HG02759 (cell line): ENCODE measurements around the gene IL4R.

Source experiments
- ATAC-seq: cut with Tn5 transposase; IDR thresholded peaks from one replicate; pipeline ENCODE4 v1.9.1; 2021; ENCODE audit warnings: mild to moderate bottlenecking, moderate library complexity; ENCODE audit not compliant: unreplicated experiment

The IL4R gene

DNA sequence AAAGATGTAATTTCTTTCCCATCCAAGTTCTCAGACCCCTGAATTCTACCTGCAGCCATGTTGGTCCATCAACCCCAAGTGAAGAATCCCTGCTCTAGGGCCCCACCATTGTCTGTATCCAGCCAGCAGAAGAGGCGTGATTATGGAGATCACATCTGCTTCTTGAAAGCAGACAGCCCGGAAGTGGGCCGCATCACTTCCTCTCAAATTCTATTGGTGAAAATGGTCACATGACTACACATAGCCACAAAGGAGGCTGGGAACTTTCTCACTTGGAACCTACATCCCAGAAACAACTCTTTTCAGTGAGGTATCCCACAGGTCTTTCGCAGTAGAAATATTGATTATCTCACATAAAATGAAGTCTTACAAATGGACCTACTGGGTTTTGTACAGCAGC, 40.1 kb downstream of the IL4R start:
- no peak for ATAC-seq

DNA sequence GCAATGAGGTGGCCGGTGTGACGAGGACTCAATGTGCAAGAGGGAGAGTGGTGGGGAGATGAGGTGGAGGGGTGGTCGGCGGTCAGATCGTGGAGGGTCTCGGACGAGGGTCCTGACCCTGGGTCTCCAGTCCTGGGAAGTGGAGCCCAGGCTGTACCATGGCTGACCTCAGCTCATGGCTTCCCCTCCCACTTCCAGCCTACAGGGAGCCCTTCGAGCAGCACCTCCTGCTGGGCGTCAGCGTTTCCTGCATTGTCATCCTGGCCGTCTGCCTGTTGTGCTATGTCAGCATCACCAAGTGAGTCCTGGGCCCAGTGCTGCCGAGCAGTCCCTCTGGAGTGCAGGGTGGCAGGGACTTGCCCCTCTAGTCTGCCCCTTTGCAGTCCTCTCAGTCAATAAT, 41.8 kb downstream of the IL4R start:
- no peak for ATAC-seq

DNA sequence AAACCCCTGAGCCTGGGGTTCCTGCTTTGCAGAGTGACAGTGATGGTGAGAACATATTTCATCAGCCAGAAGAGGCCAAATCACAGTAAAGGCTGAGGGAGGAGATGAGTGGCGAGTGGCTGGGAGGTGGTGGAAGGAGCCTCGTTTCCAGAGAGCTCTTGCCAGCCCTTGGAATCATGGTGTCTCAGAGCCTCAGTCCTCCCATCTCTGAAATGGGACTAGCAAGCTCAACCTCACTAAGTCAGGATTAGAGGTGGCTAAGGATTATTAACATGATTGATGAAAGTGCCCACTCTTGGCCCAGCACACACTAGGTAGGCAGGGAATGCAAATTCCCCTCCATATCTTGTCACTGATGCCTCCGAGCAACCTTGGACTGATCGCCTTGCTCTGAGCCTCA, 43.0 kb downstream of the IL4R start:
- no peak for ATAC-seq

DNA sequence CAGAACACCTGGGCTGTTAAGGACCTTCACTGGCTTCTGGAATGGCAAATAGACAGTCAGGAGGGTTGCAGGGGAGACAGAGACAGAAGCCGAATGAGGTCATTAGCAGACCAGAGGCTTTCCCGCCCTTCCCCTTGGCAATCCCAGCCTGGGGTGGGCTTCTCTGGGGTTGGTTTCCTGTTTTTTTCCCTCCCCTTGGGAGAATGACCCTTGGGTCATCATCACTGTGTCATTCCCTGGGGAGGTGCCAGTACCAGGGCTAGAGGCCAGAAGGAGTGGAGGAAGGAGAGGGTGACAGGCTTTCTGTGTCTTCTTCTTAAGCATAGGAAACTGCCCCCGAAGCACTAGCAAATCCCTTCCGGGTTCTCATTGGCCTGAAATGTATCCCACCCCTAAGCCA, 45.3 kb downstream of the IL4R start:
- no peak for ATAC-seq

DNA sequence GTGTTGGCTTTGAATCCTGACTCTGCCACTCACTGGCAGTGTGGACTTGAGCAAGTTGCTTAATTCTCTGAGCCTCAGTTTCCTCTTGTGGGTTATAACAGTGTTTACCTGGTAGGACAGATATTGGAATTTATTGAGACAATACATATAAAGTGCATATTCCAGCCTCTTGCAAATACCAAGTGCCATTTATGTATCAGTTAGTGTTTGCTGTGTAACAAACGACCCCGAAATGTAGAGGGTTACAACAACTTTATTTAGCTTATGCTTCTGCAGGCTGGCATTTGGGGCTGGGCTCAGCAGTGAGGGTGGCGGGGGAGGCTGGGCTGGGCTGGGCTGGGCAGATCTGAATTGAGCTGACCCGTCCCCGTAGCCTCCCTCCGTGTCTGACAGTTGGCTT, 45.8 kb downstream of the IL4R start:
- ATAC-seq: no peak

DNA sequence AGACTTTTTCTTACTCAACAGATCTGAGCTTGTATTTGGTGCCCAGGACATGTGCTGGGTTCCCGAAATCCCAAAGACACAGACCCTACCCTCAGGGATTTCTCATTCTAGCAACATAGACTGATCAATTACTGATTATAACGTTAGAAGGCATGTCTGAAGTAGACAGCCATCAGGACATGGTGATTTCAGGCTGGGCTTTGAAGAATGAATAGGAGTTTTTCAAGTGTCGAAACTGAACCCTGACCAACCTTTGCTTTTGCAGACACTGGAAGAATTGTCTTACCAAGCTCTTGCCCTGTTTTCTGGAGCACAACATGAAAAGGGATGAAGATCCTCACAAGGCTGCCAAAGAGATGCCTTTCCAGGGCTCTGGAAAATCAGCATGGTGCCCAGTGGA, 48.2 kb downstream of the IL4R start:
- ATAC-seq: no peak

DNA sequence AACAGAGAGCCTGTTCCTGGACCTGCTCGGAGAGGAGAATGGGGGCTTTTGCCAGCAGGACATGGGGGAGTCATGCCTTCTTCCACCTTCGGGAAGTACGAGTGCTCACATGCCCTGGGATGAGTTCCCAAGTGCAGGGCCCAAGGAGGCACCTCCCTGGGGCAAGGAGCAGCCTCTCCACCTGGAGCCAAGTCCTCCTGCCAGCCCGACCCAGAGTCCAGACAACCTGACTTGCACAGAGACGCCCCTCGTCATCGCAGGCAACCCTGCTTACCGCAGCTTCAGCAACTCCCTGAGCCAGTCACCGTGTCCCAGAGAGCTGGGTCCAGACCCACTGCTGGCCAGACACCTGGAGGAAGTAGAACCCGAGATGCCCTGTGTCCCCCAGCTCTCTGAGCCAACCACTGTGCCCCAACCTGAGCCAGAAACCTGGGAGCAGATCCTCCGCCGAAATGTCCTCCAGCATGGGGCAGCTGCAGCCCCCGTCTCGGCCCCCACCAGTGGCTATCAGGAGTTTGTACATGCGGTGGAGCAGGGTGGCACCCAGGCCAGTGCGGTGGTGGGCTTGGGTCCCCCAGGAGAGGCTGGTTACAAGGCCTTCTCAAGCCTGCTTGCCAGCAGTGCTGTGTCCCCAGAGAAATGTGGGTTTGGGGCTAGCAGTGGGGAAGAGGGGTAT, 48.9 kb downstream of the IL4R start:
- no peak for ATAC-seq

DNA sequence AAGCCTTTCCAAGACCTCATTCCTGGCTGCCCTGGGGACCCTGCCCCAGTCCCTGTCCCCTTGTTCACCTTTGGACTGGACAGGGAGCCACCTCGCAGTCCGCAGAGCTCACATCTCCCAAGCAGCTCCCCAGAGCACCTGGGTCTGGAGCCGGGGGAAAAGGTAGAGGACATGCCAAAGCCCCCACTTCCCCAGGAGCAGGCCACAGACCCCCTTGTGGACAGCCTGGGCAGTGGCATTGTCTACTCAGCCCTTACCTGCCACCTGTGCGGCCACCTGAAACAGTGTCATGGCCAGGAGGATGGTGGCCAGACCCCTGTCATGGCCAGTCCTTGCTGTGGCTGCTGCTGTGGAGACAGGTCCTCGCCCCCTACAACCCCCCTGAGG, 49.5 kb downstream of the IL4R start:
- no peak for ATAC-seq

DNA sequence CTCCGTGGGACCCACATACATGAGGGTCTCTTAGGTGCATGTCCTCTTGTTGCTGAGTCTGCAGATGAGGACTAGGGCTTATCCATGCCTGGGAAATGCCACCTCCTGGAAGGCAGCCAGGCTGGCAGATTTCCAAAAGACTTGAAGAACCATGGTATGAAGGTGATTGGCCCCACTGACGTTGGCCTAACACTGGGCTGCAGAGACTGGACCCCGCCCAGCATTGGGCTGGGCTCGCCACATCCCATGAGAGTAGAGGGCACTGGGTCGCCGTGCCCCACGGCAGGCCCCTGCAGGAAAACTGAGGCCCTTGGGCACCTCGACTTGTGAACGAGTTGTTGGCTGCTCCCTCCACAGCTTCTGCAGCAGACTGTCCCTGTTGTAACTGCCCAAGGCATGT, 50.0 kb downstream of the IL4R start:
- ATAC-seq: no peak

DNA sequence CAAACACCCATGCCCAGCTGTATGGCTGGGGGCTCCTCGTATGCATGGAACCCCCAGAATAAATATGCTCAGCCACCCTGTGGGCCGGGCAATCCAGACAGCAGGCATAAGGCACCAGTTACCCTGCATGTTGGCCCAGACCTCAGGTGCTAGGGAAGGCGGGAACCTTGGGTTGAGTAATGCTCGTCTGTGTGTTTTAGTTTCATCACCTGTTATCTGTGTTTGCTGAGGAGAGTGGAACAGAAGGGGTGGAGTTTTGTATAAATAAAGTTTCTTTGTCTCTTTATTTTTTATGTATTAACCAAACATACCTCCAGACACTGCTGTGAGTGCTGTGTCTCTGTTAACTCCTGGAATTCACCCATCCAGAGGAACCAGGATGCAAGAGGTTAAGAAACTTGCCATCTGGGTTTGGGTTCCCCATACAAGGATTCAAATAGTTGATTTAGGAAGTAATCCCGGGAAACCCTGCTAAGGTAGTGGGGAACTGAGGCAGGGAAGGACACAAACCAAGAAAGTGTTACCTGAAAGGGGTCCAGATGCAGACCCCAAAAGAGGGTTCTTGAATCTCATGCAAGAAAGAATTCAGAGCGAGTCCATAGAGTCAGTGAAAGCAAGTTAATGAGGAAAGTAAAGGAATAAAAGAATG, 50.8 kb downstream of the IL4R start:
- ATAC-seq: no peak

DNA sequence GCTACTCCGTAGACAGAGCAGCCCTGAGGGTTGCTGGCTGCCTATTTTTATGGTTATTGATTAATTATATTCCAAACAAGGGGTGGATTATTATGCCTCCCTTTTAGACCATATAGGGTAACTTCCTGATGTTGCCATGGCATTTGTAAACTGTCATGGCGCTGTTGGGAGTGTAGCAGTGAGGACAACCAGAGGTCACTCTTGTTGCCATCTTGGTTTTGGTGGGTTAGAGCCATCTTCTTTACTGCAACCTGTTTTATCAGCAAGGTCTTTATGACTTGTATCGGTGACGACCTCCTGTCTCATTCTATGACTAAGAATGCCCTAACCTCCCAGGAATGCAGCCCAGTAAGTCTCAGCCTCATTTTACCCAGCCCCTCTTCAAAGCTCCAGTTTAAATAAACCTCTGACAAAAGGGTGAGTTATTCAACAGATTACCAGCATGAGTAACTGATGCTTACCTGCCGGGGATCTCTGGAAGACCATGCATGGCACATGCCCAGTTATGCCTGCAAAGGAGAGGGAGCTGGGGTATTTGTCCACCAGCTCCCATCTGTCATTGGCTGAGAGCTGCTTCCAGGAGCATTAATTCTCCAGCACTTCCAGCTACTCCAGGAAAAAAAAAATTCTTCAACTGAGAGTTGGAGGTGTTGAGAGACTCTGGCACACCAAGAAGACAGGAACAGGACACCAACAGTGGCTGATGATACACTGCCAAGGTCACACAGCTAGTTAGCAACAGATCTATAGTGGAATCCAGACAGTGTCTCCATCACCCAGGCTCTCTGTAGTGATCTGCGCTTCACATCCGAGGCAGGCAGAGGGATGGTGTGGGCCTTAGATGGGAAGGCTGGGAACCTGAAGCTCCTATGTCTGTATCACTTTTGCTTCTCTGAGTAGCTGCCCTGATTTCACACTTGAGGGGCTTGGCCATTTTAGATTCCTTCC, 51.6 kb downstream of the IL4R start:
- ATAC-seq: no peak

DNA sequence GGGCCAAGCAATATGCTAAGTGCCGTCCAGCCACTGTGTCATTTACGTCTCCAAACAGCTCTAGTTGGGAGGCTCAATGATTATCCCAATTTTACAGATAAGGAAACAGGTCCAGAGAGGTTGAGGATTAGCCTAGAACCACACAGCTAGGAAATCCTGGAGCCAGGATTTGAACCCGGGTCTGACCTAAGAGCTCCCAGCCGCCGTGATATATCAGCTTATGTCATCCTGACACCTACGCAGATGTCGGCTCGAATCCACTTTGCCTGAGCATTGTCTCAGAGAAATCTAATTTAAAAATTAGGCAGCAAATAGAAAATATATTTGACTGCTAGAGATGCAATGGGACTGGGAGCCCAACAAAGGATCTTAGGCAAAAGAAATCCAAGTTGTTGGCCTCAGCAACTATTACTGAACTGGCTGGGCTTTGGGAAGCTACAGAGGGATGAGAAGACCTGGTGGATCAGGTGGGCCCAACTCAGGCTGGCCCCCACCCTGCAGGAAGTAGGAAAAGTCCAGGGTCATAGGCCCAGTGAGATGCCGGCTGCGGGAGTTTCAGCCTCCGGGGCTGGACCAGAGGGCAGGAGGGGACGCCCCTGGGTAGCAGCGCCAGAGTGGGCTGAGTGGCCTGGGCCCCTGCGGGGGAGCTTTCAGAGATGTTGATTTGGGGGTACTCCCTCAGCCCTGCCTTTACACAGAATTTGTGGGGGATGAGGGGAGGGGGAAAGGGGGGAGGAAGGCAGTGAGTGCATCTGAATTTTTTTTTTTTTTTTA, 53.1 kb downstream of the IL4R start:
- ATAC-seq: peak; percentile 17

DNA sequence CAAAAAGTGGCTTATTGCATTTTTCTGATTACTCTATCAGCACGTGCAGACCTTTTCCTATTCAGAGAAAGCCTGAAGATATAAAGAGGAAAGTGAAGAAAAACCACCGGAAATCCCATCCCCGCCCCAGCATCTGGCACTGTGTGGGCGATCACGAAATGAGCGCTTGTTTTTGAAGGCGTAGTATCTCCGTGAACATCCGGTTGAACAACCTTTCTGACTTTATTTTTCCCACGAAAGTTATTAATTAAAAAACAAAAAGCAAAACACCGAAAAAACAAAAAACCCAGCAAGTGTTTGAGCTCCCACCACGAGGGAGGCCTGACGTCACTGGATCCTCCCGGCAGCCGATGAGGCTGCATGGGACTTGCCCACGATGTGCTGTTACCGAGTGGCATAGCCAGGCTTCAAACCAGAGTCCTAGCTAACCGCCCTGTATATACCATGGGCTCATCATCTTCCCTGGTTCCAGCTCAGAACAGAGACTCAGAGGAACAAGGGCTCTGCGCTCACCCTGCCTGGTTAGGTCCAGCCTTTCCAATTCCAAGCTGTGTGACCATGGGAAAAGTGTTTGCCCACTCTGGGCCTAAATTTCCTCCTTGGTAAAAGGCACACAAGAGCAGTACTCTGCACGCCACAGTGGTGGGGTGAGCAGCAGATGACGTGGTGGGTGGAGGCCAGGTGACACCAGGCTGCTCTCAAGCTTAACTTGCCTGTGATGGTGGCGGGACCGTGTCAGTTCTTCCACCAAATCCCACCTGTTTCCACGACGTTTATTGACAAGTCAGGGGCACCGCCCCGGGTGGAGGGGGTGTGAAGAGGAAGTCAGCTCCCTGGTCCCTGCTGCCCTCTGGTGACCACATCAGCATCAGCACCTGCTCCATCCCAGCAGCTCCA, 53.9 kb downstream of the IL4R start:
- peak; percentile 78 for ATAC-seq

DNA sequence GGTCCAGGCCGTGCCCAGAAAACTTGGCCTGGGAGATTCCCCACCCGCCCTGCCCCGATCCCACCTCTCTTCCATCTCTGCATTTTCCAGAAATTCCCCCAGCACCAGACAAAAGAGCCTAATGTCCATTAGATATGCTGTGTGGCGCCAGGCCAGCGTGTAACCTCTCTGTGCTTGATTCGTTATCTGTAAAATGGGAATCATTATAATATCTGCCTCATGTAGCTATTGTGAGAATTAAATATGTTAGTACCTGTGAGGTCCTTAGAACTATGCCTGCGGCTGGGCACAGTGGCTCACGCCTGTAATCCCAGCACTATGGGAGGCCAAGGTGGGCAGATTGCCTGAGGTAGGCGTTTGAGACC, 54.6 kb downstream of the IL4R start:
- no peak for ATAC-seq

DNA sequence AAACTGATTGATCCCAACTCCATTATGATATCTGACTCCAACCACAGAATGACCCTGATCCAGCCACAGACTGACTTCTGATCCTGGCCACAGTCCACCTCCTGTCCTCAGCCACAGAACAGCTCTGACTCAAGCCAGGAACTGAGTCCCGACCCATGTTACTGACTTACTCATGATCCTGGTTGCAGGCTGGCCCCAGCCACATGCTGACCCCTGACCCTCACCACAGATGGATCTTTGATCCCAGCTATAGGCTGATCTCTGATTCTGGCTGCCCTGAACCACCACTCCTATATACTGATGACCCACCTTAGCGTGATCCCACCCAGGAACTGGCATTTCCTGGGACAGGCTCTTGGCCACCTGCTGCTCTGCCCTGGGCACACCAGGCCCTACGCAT, 56.0 kb downstream of the IL4R start:
- ATAC-seq: no peak

DNA sequence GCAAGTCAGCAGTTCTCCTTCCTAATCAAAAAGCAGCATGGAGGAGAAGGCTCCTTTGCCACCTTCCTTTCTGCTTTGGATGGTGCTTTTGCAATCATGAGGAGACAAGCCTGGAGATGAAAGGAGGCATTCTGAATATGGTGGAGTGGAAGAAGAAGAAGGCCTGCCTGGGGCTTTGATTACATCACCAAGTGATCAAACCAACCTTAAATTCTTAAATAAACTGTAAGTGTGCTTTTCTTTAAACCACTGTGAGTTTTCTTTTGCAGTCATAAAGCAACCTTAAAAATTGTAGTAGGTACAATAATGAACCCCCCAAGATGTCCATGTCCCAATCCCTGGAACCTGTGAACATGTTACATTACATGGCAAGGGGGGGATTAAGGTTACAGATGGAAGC, 56.5 kb downstream of the IL4R start:
- ATAC-seq: no peak

DNA sequence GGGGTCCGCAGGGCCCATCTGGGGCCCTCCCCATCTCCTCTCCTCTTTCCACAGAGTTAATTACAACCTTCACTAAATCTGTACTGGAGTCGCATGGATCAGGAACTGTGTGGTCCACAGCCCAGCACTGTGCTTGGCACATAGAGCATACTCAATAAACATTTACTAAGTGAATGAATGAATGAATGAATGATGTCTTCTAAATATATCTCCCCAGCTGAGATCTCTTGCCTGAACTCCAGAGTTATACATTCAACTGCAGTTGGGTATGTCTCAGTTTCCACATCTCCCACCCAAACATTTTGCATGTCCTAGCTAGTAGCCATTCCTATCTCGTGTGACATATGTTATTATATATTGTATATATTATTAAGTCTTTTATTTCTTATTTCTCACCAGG, 59.5 kb downstream of the IL4R start:
- ATAC-seq: no peak

DNA sequence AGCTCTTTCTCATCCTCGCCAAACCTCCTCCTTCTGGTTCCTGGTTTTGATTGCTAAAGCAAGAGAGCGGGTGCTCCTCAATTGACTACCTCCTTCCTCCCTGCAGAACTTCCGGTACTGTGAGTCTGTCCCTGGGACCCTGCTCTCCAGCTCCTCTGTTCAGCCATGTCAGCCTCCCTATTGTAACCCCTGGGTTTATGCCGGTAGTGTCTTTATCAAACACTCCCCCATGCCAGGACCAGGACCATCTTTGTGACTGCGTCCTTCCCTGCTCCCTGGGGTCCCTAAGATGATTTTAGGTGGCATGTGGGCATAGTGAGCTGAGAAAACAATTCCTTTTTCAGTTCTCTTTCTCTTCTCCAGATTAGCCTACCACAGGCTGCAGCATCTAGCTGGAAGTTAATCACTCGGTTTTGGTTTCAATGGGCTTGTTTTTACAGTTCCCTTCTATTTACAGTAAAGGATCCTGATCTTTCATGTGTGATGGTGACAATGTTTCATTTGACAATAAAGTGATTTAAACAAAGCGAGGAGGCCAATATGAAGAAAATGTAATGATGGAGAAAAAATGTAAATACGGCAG, 60.5 kb downstream of the IL4R start:
- peak; percentile 38 for ATAC-seq

DNA sequence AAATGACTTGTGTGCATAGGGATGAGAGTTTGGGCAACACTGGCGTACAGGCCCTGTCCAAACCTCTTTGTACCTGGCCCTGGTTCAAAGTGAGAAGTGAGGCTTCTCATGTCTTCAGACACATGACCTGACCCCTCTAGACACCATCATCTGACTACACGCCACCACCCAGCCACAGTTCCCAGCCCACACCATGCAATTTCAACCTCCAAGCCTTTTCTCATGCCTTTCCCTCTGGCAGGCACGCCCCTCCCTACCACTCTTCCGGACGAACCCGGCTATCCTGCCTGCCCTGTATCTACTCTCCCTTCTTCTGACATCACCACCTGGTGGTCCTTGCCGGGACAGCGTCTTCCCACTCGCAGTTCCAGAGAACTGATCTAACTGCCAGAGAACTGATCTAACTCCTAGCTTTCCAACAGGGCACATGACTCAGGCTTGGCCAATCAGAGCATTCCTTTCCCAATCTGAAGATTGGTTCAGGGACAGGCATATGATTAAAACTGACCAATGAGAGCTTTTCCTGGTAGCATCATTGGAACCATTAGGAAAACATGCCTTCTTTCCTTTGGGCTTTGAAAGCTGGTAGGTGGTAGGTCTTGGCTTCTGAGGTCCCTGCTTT, 61.1 kb downstream of the IL4R start:
- ATAC-seq: peak; percentile 43
